A172 (cell line): ENCODE measurements around the gene C1QTNF12. TPM values are rescaled to one million over a fixed set of nuclear protein-coding genes. Genes with fewer than 3 reads are reported as not detected.

Source experiments
- DNase-seq: peaks from one replicate; pipeline ENCODE4 v3.0.0-alpha.2; 2015; ENCODE audit warnings: low spot score
- total RNA-seq: library from RNA; depleted of rRNA; stranded (reverse); fragments of >200 nt; shearing (Covaris generic); gene quantifications from 2 replicates; pipeline ENCODE4 v1.2.3, GENCODE V29; 2014

Gene C1QTNF12
- total RNA-seq, 1 experiment from 2014 or later, result not detected

GRCh38 chr1:1228596-1229321, 17.8 kb downstream of the C1QTNF12 start:
- no peak for DNase-seq

GRCh38 chr1:1228187-1228586, 18.3 kb downstream of the C1QTNF12 start:
- no peak for DNase-seq

- no peak for DNase-seq
Measured at GRCh38 chr1:1227386-1227785, 19.1 kb downstream of the C1QTNF12 start.

GRCh38 chr1:1226566-1227362, 19.8 kb downstream of the C1QTNF12 start:
- DNase-seq, result no peak

- no peak for DNase-seq
Measured at GRCh38 chr1:1225913-1226312, 20.6 kb downstream of the C1QTNF12 start.

GRCh38 chr1:1225238-1225845, 21.2 kb downstream of the C1QTNF12 start:
- DNase-seq, result no peak

- DNase-seq, result no peak
Measured at GRCh38 chr1:1223891-1224290, 22.6 kb downstream of the C1QTNF12 start.

GRCh38 chr1:1223321-1223720, 23.2 kb downstream of the C1QTNF12 start:
- no peak for DNase-seq

GRCh38 chr1:1222575-1223225, 23.8 kb downstream of the C1QTNF12 start:
- no peak for DNase-seq

GRCh38 chr1:1221887-1222574, 24.5 kb downstream of the C1QTNF12 start:
- no peak for DNase-seq

GRCh38 chr1:1220197-1220596, 26.3 kb downstream of the C1QTNF12 start:
- no peak for DNase-seq

GRCh38 chr1:1219341-1219740, 27.2 kb downstream of the C1QTNF12 start:
- DNase-seq, result no peak

GRCh38 chr1:1218524-1219200, 27.9 kb downstream of the C1QTNF12 start:
- DNase-seq, result no peak

- DNase-seq, result peak; percentile 75
Measured at GRCh38 chr1:1217621-1218523, 28.6 kb downstream of the C1QTNF12 start.

GRCh38 chr1:1216770-1217620, 29.5 kb downstream of the C1QTNF12 start:
- no peak for DNase-seq

GRCh38 chr1:1215881-1216605, 30.5 kb downstream of the C1QTNF12 start:
- DNase-seq, result no peak

GRCh38 chr1:1215080-1215676, 31.3 kb downstream of the C1QTNF12 start:
- DNase-seq, result no peak
